Measurements from ENCODE around the gene CCNC.

CCNC gene

GRCh38 chr6:99550046-99550748, 18.3 kb downstream of the CCNC start:
- no peak for DNase-seq (ENCODE audit: extremely low read depth in 1 of 2, low read depth in 1 of 2)

DNA sequence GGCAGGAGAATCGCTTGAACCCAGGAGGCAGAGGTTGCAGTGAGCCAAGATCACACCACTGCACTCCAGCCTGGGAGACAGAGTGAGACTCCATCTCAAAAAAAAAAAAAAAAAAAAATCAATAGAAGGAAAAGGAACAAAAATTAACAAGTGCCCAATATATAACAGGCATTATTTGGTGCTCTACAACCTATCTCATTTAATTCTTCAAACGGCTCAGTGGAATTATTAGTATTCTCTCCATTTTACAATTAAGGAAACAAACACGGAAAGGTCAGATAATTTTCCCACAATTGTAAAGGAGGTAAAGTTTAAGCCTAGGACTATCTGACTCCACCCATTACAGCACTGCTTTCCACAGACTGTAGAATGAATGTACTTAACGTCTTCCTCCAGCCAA, 19.8 kb downstream of the CCNC start:
- DNase-seq (ENCODE audit: extremely low read depth in 1 of 2, low read depth in 1 of 2): no peak

GRCh38 chr6:99547526-99547925, 20.9 kb downstream of the CCNC start:
- DNase-seq (ENCODE audit: extremely low read depth in 1 of 2, low read depth in 1 of 2): no peak

DNA sequence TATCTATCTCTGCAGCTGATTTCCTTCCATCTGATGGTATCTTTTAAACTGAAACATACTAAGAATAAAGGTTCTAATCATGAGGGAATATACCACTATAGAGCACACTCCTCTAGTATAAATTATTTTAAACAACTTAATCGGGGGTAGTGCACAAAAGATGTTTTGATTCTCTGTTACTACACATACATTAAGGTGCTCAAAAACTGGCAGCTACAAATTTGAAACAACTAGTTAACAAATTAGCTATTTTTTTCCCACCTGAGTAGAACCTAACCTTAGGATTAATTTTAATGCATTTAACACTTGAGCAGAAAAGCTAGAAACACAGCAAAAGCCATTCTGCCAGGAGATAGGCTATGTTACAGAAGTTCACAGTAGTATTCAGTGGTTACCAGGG, 23.0 kb downstream of the CCNC start:
- no peak for DNase-seq (ENCODE audit: extremely low read depth in 1 of 2, low read depth in 1 of 2)

DNA sequence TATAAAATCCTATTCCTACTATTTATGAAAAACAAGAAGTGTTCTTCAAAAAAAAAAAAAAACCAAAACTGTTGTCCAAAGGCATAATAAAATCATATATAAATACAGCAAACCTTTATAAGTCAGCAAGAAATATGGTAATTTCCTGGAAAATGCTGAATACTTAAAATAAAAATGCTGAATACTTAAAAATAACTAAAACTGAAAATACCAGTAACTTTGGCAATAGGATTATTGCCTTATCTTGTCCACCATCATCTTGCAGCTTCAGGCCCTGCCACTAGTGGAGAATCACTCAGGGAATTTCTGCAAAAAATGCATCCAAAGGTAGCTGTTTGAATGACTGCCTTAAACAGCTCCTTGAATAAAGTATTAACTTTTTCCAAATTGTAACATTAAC, 24.5 kb downstream of the CCNC start:
- DNase-seq (ENCODE audit: extremely low read depth in 1 of 2, low read depth in 1 of 2): no peak

- no peak for DNase-seq (ENCODE audit: extremely low read depth in 1 of 2, low read depth in 1 of 2)
Observed at GRCh38 chr6:99530627-99531026, 37.8 kb downstream of the CCNC start.

DNA sequence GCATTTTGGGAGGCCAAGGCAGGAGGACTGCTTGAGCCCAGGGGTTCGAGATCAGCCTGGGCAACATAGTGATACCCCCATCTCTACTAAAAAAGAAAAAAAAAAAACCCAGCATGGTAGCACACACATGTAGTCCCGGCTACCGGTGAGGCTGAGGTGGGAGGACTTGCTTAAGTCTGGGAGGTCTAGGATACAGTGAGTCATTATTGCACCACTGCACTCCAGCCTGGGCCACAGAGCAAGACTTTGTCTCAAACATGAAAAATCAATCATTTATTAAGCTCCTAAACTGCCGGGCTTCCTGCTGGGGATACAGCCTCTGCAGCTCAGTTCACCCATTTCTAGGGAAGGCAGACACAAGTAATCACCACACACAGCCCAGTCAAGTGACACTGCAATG, 45.9 kb downstream of the CCNC start:
- DNase-seq (ENCODE audit: extremely low read depth in 1 of 2, low read depth in 1 of 2): no peak

DNA sequence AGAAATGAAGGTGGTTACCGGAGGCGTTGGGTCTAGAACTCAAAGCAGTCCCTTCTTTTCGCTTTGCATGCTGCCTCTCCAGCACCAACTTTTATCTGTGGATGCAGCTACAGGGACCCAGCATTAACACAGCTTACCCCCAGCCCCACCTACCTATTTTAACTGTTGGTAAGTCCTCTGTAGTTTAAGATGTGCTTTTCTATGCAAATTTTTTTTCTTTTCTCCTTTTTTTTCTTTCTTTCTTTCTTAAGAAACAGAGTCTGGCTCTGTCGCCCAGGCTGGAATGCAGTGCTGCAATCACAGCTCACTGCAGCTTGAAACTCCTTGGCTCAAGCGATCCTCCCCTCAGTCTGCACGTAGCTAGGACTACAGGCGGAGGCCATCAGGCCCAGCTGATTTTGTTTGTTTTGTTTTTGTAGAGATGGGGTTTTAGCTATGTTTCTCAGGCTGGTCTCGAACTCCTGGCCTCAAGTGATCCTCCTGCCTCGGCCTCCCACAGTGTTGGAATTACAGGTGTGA, 46.8 kb downstream of the CCNC start:
- no peak for DNase-seq (ENCODE audit: extremely low read depth in 1 of 2, low read depth in 1 of 2)

DNA sequence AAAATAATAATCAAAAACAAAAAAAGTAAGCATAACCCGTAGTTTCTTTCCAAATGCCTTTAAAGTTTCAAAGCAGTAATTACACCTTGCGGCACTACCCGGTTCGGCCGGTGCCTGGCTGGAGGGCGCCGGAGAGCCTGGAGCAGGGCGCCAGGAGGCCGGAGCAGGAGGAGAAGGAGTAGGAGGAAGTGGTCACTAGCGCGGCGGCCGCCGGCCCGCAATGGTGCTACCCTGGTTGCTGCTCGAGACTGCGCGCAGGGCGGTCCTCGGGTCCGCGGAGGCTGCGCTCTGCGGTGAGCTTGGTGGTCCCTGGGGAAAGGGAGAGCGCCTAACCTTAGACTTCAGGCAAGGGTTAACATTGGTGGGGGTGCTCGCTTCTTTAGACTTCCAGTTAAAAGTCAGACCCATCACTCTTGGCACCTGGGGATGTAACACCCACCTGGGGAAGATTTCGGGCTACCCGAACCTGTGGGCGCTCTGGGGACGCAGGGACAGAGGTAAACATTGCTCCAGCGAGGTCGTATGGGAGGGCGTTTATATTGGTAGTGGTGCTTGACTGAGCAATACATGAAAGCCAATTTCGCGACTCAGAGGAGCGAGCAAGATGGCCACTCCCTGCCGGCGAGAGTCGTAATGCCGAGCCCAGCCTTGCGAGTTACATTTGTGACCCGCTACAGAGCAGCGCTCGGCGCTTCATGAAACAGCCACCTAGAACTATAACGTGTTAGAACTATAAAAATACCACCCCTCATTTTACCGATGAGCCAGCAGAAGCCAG, 47.4 kb downstream of the CCNC start:
- peak; percentile 53 to 65 for DNase-seq (ENCODE audit: extremely low read depth in 1 of 2, low read depth in 1 of 2)

DNA sequence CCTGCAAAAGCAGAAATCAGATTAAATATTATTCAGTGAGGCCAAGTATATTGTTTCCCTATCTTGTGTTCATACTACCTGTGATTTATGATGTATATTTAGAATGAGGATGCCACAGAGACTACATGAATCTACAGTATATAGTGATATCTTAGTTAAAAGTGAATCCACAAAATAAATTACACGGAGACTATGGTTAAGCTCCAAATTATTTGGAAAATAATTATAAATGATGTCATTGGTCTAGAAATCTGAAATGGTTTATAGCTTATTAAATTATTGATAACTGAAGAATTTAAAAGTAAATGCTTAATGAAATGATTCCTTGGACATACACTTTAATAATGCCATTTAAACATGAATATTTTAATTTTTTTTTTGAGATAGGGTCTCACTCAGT, 49.0 kb downstream of the CCNC start:
- no peak for DNase-seq (ENCODE audit: extremely low read depth in 1 of 2, low read depth in 1 of 2)

GRCh38 chr6:99514089-99514488, 54.4 kb downstream of the CCNC start:
- DNase-seq (ENCODE audit: extremely low read depth in 1 of 2, low read depth in 1 of 2): no peak

DNA sequence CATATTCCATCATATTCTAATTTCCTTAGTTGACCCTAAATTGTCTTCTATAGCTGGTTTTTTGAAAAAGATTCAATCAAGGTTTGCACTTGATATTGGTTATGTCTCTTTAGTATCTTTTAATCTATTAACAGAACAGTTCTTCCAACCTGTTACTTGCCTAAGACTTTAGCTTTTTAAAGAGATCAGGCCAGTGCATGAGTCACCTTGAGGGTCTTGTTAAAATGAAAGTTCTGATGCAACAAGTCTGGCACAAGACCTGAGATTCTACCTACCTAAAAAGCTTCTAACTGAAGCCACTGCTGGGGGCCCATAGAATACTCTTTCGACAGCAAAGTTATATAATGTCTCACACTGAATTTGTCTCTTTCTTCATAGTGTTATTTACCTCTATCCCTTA, 56.4 kb downstream of the CCNC start:
- DNase-seq (ENCODE audit: extremely low read depth in 1 of 2, low read depth in 1 of 2): no peak

GRCh38 chr6:99507648-99508047, 60.8 kb downstream of the CCNC start:
- DNase-seq (ENCODE audit: extremely low read depth in 1 of 2, low read depth in 1 of 2): no peak

DNA sequence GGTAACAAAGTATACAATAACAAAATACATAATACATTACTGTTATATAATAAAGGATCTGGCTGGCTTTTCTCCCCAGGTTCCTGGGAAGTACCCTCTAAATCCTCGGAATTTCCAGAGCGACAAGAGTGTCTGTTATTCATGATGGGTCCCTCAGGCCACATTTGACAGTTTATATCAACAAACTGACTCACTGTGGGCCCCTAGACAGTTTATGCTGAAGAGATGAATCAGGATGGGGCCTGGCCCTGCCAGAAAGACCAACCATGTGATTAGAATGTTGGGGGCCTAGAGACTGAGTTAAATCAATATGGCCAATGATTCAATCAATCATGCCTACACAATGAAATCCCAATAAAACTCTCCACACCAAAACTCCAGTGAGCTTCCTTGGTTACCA, 66.7 kb downstream of the CCNC start:
- no peak for DNase-seq (ENCODE audit: extremely low read depth in 1 of 2, low read depth in 1 of 2)

DNA sequence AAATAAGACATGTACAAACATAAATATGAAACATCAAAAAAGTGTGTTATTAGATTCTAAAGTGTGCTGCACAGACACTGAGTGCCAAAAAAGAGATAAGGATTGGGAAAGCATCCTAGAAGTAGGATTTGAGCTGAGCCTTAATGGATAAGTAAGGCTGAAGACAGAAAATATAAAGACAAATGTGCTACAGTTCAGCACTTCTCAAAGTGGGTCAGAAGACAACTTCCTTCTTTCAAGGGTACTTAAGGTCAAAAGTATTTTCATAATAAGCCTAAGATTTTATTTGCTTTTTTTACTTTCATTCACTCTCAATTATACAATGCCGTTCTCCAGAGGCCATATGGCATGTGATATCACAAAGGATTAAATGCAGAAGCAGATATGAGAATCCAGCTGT, 70.0 kb downstream of the CCNC start:
- no peak for DNase-seq (ENCODE audit: extremely low read depth in 1 of 2, low read depth in 1 of 2)

DNA sequence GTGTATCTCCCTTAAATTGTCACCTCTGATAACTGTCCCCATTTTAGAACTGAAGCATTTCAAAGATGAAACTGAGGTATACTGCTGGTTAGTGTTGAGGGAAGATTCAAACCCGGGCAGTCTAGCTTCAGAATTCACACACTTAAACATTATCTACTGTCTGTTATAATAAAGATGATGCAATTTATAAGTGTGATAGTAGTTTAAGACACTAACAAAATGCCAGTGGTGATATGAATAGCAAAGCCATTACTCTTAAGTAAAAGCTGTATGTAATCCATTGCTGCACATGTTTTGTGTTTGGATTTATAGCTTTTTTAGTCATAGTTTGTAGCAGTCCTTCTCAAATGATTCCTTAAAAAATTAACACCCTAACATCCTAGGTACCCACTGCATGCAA, 73.0 kb downstream of the CCNC start:
- DNase-seq (ENCODE audit: extremely low read depth in 1 of 2, low read depth in 1 of 2): no peak

All from stimulated activated CD8-positive, alpha-beta memory T cell treated with anti-CD3 and anti-CD28 coated beads, Interleukin-7, amount 100 ng/mL, for 48 hours (primary cell).